ENCODE results near the gene F3. TPM values are rescaled to one million over a fixed set of nuclear protein-coding genes. Genes with fewer than 3 reads are reported as not detected.

Gene F3
- total and polyA plus RNA-seq, 5 experiments from 2014 or later = not detected

DNA sequence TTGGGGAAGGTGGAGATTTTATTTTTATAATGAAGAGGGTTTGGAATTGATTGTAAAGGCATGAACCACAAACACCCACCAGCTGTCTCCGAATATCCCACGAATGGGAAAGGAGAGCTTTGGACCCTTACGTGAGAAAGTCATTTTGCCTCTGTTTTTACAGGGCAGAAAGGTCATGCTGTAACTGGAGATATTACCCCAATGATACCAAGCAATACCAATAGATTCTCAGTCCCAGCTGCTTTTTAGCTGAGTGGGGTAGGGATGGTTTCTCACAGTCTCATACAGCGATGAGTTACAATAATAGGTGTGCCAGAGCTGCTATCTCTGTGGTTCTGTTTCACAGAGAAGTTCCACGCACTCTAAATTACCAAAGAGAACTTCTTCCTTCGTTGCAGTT is 8.8 kb upstream of the F3 start:
- no peak overlapping the region for H3K27ac Mint-ChIP-seq
- POLR2A ChIA-PET = no interaction called here

DNA sequence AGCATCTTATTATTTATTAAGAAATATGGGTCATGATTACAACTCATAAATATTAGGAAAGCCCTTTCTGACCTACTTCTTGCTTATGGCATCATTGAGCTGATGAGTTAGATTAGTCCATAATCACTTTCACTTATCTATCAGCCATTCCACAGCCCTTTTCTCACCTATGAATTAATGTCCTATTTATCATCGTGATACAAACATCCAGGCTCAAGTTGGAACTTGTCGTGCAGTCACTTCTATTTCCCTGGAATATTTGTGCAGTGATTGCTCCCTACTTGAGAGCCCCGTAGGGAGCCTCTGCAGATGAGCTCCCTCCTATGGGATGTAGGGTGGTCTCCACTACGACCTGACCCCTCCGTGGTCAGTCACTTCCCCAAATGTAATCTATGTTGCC is 8.1 kb upstream of the F3 start:
- no peak for DNase-seq
- Mint-ChIP-seq H3K27me3 (peaks cover 16 to 46% (median 21%) of the 10 kb centered on the region in 5 donors), H3K9me3 (no peaks in the 10 kb centered on the region), H3K4me1 (no peaks in the 10 kb centered on the region), H3K4me3 (no peak overlapping the region), H3K27ac (no peak overlapping the region), H3K36me3 (no peaks in the 10 kb centered on the region)
- no peak for ATAC-seq
- POLR2A ChIA-PET = no interaction called here

More for the DNA sequence above, 8.8 kb upstream of the F3 start:
- Mint-ChIP-seq H3K27me3 (peaks cover 15 to 44% (median 17%) of the 10 kb centered on the region in 5 donors), H3K4me1 (no peaks in the 10 kb centered on the region), H3K4me3 (no peak overlapping the region), H3K36me3 (no peaks in the 10 kb centered on the region), H3K9me3 (no peaks in the 10 kb centered on the region)
- DNase-seq (no peak), ATAC-seq (no peak)

DNA sequence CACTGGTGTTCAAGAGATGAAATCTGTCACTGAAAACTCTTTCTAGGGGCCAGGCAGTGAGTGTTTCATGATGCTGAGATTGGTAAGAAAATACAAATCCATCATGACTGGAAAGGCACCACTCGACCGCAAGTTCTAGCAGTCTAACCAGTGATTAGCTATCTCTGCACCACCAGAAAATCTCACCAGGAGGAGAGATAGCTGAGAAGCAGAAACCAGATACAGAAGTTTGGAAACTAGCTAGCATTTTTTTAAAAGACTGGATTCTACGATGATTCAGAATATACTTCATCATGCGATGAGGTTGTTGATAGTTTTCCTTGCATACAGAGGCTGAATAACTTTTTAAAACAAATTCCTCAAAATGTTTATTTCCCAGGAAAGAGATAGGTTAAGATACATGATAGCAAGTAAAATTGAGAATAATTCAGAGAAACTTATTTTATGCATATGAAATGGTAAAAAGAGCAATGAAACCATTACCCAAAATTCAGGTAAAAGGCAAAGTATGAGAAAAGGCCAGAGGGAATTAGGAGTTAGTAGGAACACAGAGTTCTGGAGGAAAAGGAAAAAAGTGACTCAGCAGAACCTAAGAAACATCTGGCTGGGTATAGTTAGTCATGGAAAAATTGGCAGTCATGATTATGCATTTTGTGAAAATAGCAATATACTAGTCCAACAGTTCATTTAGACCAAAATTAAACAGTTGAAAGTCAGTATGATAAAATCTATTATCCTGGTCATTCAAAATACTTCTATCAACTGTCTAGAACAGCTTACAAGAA is 3.3 kb upstream of the F3 start:
- peaks cover 37 to 80% (median 46%) of the 10 kb centered on the region in 5 donors for H3K27me3 Mint-ChIP-seq
- DNase-seq (no peak), ATAC-seq (no peak)
- POLR2A ChIA-PET = no interaction called here
- no peak overlapping the region for H3K4me3 Mint-ChIP-seq
- no peaks in the 10 kb centered on the region for H3K9me3 Mint-ChIP-seq
- H3K27ac Mint-ChIP-seq = peak overlapping the region in 1 of 10 donors; percentile 32
- peaks cover 7 to 24% (median 18%) of the 10 kb centered on the region in 4 donors for H3K4me1 Mint-ChIP-seq
- H3K36me3 Mint-ChIP-seq = no peaks in the 10 kb centered on the region

DNA sequence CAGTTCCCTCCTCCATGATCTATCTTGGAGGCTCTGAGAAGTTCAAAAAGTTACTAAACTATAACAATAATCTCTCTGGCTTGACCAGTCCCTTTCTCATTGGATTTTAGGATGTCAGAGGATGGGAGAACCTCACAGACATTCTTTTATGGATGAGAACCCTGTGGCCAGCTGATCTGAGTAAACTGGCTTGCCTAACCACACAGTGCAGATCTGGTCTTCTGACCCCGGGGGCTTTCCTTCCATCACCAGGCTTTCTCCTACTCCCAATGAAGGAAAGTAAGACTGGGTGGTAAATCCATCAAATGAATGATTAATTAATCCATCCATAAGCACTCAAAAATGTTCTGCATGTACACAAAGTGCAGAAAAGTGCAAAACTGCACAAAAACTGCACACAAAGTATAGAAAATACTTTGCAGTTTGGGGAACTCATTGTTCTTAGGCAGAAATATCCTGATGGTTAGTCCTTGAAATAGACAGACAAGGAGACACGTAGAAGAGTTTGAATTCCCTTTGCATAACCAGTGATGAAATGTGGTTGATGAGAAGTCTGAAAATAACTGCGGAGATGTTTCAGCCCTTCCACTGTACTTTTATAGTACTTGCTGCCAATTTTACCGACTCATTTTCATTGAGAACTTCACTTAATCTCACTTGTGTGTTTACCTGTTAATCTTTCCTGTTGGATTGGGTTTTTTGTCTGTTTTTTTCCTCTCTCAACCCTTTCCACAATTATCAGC is 2.5 kb upstream of the F3 start:
- ATAC-seq = no peak
- Mint-ChIP-seq H3K4me3 (peak overlapping the region in 1 of 10 donors; percentile 7), H3K9me3 (no peaks in the 10 kb centered on the region), H3K36me3 (no peaks in the 10 kb centered on the region), H3K27me3 (peaks cover 44 to 83% (median 53%) of the 10 kb centered on the region in 5 donors), H3K4me1 (peaks cover 7 to 24% (median 18%) of the 10 kb centered on the region in 4 donors), H3K27ac (peak overlapping the region in 1 of 10 donors; percentile 32)
- POLR2A ChIA-PET = no interaction called here
- DNase-seq = no peak

DNA sequence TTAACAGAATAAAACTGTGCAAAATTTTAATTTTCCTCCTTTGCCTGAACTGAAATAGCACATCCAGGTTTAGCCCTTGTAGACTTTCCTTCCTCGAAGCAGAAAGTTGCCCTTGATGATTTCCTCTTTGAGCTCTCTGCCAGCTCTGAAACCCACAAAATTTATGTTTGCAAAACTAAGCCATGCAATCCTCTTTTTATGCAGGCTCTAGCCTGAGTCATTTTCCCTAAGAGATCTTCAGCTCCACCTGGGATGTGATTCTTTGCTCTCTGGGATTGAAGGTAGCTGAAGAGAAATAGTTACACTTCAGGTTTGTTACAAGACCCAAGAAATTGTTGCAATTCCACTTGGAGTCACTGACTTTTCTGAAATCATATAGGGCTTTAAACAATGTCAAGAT is 1.4 kb upstream of the F3 start:
- ATAC-seq = no peak
- Mint-ChIP-seq H3K4me3 (peak overlapping the region in 7 of 10 donors; percentile 68 to 78 (median 74)), H3K27ac (no peak overlapping the region), H3K4me1 (peaks cover 7 to 24% (median 18%) of the 10 kb centered on the region in 4 donors), H3K9me3 (no peaks in the 10 kb centered on the region), H3K27me3 (peaks cover 45 to 92% (median 56%) of the 10 kb centered on the region in 5 donors), H3K36me3 (no peaks in the 10 kb centered on the region)
- DNase-seq = no peak
- POLR2A ChIA-PET = no interaction called here

DNA sequence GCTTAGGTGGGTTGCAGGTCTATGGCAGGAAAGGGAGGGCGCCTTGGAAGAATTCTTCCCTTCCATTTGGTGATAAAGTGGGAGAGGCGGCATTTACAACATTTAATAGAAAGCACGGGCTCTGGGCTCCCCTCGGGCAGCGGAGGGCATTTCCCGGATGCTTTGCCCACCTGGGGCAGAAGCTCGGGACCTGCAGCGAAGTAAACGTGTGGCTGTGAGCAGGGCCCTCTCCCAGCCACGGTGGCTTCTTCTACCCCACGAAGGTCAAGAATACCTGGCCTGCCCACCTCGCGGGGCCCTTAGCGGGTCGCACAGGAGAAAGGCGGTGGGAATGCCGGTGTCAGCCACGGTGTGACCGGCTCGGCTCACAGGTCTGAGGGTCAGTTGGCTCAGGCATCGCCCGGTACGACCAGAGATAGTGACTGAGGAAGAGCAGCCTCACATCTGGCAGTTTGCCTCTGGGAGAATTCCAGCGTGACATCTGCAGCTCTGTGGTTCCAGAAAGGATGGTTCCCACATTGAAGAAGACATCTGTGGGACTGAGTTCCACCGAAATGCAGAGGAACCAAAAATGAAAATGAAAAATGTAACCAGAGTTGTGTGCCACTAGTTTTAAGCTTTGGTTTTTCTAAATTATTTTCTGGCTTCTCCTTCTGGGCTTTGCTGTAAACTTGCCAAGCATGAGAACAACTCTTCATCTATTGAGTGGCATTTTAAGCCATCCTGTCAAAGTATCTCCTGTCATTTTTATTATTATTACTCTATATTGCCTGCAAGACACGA is 720 bp upstream of the F3 start:
- Mint-ChIP-seq H3K36me3 (no peaks in the 10 kb centered on the region), H3K4me3 (peak overlapping the region; percentile 62 to 79 (median 74)), H3K27me3 (peaks cover 45 to 92% (median 56%) of the 10 kb centered on the region in 5 donors), H3K4me1 (peaks cover 7 to 24% (median 18%) of the 10 kb centered on the region in 4 donors), H3K27ac (peak overlapping the region in 1 of 10 donors; percentile 59), H3K9me3 (no peaks in the 10 kb centered on the region)
- DNase-seq = no peak
- POLR2A ChIA-PET = no interaction called here
- peak in 1 of 2 donors; percentile 20 for ATAC-seq

DNA sequence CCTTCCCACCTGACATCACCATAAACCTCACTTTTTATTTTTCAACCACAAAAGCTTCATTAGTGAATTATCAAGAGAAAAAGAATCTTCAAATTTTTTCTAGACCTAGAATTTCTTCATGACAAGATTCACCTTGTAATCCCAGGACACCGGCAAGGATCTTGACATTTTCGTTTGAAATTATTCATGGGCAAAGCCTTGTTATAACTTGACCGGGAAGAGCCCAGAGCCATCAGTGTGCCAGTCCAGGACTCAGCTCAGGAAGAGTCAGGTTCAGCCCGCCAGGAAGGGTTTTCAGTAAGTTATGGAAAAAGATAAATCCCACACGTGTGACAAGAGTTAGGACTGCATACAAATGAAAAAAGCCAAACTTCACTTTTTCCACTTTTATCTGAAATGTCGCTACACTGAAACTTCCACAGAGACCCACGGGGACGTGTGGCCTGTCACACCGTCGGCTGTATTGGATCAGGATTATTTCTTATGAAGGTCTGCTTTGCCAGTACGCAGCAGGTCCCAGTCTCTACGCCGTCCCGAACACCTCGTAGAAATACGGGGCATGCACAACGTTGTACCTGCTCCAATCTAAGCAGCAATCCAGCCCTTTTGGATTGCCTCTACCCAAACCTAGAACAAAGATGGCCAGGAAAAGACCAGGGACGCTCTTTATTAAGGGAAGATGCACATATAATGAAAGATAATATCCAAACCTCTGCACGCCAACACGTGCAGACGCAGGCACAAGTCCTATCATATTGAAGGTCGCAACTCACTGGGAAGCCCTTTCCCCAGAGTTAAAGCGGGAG is 916 bp downstream of the F3 start:
- DNase-seq (no peak), ATAC-seq (no peak)
- H3K36me3 Mint-ChIP-seq = no peaks in the 10 kb centered on the region
- H3K4me1 Mint-ChIP-seq = peaks cover 7 to 24% (median 18%) of the 10 kb centered on the region in 4 donors
- no peaks in the 10 kb centered on the region for H3K9me3 Mint-ChIP-seq
- H3K27me3 Mint-ChIP-seq = peaks cover 43 to 92% (median 53%) of the 10 kb centered on the region in 5 donors
- POLR2A ChIA-PET = no interaction called here
- H3K27ac Mint-ChIP-seq = no peak overlapping the region
- H3K4me3 Mint-ChIP-seq = peak overlapping the region; percentile 40 to 72 (median 64)

DNA sequence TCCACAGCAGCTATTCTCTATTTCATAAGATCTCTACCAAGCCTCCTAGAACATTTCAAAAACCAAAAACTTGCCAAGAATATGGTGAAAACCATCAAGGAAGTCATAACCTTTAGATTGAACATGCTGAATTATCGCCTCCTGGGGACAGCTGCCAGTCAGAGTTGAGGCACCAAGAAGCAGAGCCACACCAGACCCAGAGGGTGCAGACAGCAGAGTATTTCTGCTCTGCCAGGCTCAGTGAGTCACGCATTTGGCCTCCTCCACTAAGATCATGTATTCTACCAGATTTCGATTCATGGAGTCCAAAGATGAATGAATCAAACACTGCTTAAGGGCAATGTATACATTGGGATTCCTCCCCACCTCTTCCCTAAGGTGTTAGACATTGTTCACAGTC is 2.1 kb downstream of the F3 start:
- ATAC-seq (no peak), DNase-seq (no peak)
- no peaks in the 10 kb centered on the region for H3K9me3 Mint-ChIP-seq
- no peaks in the 10 kb centered on the region for H3K36me3 Mint-ChIP-seq
- POLR2A ChIA-PET = no interaction called here
- H3K27me3 Mint-ChIP-seq = peaks cover 42 to 92% (median 49%) of the 10 kb centered on the region in 5 donors
- H3K4me3 Mint-ChIP-seq = no peak overlapping the region
- no peak overlapping the region for H3K27ac Mint-ChIP-seq
- H3K4me1 Mint-ChIP-seq = peaks cover 7 to 24% (median 18%) of the 10 kb centered on the region in 4 donors

DNA sequence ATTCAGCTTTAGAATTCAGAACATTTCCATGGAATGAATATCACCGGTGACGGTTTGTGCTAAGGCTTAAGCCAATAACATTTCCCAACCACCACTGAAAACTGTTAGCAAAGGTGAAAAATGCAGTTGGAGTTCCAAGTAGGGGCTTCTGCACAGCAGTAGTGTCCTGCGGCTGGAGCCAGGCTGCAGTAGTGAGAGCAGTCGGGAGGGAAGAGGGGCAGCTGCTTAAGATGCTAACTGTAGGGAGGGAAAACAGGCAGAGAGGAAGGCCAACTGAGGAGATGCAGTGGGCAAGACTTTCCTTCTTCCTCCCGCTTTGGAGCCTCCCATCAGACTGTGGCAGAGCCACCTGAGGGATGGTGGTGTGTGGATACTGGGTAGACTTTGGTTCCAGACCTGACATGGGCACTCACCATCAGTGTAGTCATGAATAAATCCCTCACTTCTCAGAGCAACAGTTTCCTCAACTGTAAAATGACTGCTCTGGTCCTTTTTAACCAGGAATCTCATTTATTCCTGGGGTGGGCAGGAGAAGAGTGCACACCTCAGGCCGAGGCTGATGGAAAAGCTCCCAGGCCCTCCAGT is 3.2 kb downstream of the F3 start:
- H3K4me1 Mint-ChIP-seq = peaks cover 7 to 22% (median 18%) of the 10 kb centered on the region in 4 donors
- H3K36me3 Mint-ChIP-seq = no peaks in the 10 kb centered on the region
- DNase-seq (no peak), ATAC-seq (no peak)
- peaks cover 34 to 91% (median 46%) of the 10 kb centered on the region in 5 donors for H3K27me3 Mint-ChIP-seq
- POLR2A ChIA-PET = no interaction called here
- H3K9me3 Mint-ChIP-seq = no peaks in the 10 kb centered on the region
- H3K4me3 Mint-ChIP-seq = no peak overlapping the region
- no peak overlapping the region for H3K27ac Mint-ChIP-seq

DNA sequence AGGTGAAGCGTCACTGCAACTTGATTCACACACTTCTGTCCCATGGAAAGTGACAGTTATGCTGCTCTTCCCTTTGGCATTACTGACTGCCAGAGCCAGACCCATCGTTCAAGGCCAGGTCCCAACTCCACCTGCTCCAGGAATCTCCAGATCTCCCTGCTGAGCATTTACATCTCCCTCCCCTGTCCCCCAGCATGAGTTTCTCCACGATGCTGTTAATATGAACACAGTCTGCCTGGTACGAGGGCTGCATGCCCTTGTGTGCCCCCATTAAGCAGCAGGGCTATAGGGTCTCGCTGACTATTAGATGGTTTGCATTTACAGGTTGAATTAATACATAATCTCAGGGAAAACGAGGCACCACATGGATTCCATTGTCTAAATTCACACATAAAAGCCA is 4.3 kb downstream of the F3 start:
- DNase-seq (no peak), ATAC-seq (no peak)
- Mint-ChIP-seq H3K9me3 (no peaks in the 10 kb centered on the region), H3K4me3 (no peak overlapping the region), H3K4me1 (peaks cover 4 to 13% (median 9%) of the 10 kb centered on the region in 4 donors), H3K27me3 (peaks cover 28 to 80% (median 42%) of the 10 kb centered on the region in 5 donors), H3K27ac (no peak overlapping the region), H3K36me3 (no peaks in the 10 kb centered on the region)
- POLR2A ChIA-PET = no interaction called here

DNA sequence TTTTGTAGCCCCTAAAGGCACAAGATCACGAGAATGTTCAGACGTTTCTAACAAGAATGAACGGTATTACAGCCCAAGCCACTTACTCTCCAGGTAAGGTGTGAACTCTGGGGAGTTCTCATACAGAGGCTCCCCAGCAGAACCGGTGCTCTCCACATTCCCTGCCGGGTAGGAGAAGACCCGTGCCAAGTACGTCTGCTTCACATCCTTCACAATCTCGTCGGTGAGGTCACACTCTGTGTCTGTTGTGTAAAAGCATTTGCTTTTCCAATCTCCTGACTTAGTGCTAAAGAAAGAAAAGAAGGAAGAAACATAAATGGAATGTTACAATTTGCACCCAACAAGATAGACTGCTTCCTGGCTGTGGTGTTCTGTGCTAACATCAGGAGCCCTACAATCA is 5.7 kb downstream of the F3 start:
- no peak for DNase-seq
- POLR2A ChIA-PET = no interaction called here
- Mint-ChIP-seq H3K4me3 (no peak overlapping the region), H3K27ac (no peak overlapping the region), H3K36me3 (no peaks in the 10 kb centered on the region), H3K27me3 (peaks cover 26 to 72% (median 36%) of the 10 kb centered on the region in 5 donors), H3K4me1 (peaks cover 0 to 5% (median 2%) of the 10 kb centered on the region in 4 donors), H3K9me3 (no peaks in the 10 kb centered on the region)
- ATAC-seq = no peak

DNA sequence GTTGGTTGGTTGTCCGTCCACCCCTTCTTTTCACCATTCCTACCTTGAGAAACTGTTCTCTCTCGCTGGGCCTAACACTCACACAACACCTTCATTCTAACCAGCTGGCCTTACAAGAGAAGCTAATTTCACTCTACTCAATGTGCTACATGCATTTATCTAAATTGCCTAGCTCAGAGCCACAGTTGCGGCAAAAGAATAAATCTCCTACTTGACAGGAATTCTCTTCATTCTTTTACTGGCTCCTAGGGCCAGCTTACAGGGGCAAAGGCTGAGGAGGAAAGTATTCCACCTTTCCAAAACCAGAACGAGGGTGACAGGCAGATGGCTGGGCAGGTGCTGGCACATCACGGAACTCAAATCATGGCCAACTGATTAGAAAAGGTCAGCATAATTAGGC is 6.5 kb downstream of the F3 start:
- Mint-ChIP-seq H3K36me3 (no peaks in the 10 kb centered on the region), H3K9me3 (no peaks in the 10 kb centered on the region), H3K27me3 (peaks cover 19 to 64% (median 28%) of the 10 kb centered on the region in 5 donors), H3K4me3 (no peak overlapping the region), H3K27ac (no peak overlapping the region), H3K4me1 (no peaks in the 10 kb centered on the region)
- ATAC-seq = no peak
- DNase-seq = no peak
- POLR2A ChIA-PET = no interaction called here
